Stimulated activated CD4-positive, alpha-beta T cell treated with anti-CD3 and anti-CD28 coated beads, TNF-alpha, amount 100 ng/mL, for 24 hours (primary cell): Measurements from ENCODE around the gene SLC9A3.

Experiments
- DNase-seq, 3 experiments: peaks; one replicate each; pipeline ENCODE4 v3.0.0-alpha.2; 2020; ENCODE audit warnings: low read depth in 3 of 3

The SLC9A3 gene

DNA sequence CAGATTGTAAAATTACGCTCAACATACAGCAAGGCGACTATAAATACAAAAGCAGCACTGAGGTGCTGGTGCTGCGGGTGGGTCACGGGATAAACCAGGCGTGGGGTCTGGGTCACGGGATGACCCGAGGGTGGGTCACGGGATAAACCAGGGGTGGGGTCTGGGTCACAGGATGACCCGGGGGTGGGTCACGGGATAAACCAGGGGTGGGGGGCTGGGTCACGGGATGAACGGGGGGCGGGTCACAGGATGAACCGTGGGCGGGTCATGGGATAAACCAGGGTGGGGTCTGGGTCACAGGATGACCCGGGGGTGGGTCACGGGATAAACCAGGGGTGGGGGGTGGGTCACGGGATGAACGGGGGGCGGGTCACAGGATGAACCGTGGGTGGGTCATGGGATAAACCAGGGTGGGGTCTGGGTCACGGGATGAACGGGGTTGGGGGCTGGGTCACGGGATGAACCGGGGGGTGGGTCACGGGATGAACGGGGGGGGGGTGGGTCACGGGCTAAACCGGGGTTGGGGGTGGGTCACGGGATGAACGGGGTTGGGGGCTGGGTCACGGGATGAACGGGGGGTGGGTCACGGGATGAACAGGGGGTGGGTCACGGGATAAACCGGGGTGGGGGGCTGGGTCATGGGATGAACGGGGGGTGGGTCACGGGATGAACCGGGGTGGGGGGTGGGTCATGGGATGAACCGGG, 30.2 kb upstream of the SLC9A3 start:
- no peak for DNase-seq

DNA sequence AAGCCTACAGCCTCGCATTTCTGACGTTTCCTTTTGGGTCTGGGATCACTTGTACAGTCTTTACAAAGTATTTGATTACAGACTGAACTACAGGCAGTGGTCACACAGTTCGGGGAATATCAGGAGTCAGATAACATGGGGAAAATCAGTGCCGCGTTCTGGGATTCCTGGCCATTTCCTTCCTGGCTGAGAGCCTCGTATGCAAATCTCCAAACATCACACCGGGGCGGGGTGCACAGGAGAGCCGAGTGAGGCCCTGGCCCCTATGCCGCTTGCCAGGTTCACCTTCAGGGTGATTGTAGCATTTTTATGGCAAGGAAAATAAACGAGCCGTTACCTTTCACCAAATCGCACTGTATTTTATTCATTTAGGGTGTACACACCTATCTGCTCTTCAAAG, 29.6 kb upstream of the SLC9A3 start:
- no peak for DNase-seq

DNA sequence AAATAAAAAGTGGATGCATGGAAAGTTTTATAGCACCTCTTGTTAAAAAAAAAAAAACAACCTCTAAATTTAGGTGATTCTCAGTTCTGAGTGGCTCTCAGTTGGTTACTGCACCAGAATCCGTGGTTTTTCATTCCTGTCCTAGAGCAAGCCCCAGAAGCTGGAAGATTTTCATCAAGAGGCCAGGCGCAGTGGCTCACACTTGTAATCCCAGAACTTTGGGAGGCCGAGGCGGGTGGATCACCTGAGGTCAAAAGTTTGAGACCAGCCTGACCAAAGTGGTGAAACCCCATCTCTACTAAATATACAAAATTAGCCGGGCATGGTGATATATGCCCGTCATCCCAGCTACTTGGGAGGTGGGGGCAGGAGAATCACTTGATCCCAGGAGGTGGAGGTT, 27.2 kb upstream of the SLC9A3 start:
- no peak for DNase-seq

DNA sequence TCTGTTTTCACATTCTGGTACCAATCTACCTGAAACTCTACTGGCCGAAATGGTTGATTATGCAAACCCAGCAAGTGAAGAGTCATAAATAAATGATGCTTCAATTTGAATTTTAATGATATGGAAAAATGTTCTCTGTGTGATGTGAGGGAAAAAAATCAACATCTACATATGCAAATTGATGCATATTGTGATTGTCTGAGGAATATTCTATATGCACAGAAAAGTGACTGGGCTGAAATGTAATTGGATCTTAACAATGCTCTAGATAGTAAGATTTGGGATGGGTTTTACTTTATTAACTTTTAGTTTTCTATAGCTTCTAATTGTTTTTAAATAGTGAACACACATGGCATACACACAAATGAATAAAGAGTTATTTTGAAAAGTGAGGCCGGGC, 25.0 kb upstream of the SLC9A3 start:
- no peak for DNase-seq

DNA sequence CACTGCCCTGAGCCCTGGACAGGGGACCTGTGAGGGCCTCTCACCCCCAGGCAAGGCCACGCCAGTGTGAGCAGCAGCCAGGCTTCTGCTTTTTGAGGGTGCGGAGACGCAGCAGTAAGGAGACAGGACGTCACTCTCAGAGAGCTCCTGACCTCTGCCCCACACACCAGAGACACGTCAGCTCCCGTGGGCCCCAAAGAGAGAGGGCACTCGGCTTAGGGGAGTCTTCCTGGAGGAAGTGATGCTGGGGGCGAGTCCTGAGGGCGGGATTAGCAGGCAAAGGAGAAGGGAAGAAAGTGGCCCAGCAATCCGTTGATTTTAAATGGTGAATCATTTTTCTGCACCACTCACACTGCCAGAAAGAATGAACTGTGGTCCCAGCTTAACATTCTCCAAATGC, 24.0 kb upstream of the SLC9A3 start:
- DNase-seq, result no peak

DNA sequence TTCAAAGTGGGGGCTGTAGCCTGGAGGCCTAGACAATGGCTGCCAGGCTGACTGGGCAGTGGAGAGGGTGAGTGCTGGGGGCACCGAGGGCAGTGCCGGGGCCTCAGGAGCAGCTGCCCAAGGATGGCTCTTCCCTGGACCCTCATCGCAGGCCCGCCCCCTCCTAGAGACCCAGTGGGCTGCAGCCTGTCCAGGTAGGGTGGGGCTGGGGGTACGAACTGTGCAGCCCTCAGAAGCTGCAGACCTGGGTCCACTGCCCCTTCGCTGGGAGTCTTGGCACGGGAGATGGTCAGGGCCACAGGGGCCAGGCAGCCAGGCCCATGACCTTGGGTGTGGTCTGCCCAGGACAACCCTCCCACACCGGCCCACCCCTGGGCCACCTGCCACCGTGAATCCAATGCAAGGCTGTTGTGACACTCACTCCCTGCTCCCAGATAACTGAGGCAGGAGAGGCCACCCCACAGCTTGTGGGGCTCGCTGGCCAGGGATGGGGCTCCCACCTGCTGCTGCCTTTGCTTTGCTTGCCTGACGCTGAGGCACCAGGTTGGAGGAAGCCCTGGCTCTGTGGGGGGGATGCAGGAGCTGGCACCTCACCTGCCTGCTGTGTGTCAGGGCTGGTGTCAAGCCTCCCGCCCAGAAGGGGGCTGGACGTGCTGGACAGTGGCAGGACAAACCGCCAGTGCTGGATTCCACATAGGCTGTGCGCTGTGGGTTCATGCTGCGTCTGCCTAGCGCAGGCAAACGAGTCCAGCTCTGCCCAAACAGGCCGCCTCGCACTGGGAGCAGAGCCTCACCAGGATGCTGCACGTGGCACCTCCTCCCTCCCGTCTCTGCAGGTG, 23.1 kb upstream of the SLC9A3 start:
- no peak for DNase-seq

DNA sequence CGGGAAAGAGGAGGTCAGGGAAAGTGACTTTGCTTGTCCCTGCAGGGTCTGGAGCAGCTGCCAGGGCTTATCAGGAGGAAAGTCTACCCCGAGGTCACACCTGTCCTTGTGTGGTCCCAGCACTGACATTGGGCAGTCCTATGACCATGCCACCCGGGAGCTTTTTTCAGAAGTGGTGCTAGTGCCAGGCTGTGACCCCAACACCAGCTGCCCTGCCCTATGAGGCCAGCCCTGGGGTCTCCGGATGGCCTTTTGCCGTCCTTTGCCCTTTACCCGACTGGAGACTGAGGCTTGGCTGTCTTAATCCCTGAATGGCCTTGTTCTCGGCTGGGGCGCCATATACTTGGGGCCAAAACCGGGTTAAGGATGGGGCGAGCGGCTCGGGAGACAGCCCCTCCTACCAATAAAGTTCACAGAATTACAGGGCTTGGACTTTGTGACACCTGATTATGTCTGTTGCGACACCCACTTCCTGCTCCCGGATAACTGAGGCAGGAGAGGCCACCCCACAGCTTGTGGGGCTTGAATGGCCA, 22.2 kb upstream of the SLC9A3 start:
- DNase-seq, result no peak

DNA sequence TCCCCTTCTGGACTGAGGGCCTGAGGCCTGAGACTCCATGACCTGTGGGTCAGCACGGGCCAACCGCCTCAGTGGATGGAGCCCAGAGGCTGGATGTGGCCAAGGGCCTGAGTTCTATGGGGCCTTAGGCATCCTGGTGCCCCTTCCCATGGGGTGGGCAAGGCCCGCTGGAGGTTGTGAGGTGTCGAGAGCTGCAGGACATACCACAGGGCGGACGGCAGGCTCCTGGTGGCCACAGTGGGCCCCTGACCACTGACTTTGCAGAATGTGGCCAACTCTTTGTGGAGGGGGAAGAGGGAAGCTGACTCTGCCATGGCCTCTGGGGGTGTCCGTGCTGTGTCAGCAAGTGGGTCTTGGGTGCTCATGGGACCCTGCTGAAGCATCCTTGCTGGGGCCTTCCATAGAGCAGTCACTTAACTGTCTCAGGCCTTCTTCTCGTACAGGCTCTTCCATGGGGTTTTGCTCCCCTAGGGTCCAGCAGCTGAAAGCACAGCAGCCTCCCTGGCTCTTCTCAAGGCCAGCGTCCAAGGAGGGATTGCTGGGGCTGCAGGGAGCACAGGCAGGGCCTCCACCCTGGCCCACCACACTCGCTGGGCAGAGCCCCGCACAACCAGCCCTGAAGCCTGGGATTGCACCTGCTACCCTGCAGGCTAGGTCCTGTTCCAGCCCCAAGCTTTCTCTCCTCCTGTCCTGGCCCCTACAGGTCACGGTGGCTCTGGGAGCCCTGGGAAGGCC, 21.6 kb upstream of the SLC9A3 start:
- DNase-seq, result no peak

DNA sequence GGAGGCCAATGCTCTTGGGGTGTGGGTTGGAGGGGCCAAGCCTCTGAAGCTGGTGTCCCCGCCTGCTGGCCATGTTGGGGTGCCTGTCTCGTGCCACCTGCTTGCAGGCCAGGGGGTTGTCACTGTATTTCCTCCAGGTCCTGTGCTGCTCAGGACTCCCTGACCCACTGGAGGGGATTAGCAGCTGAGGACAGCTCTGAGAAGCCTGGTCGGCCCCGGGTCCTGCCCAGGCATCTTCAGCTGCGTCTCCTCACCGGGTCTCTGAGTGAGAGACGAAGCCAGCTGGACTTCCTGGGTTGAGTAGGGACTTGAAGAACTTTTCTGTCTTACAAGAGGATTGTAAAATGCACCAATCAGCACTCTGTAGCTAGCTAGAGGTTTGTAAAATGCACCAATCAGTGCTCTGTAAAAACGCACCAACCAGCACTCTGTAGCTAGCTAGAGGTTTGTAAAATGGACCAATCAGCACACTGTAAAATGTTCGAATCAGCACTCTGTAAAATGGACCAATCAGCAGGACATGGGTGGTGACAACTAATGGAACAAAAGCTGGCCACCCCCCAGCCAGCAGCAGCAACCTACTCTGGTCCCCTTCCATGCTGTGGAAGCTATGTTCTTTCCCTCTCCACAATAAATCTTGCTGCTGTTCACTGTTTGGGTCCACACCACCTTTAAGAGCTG, 20.6 kb upstream of the SLC9A3 start:
- DNase-seq, result no peak

DNA sequence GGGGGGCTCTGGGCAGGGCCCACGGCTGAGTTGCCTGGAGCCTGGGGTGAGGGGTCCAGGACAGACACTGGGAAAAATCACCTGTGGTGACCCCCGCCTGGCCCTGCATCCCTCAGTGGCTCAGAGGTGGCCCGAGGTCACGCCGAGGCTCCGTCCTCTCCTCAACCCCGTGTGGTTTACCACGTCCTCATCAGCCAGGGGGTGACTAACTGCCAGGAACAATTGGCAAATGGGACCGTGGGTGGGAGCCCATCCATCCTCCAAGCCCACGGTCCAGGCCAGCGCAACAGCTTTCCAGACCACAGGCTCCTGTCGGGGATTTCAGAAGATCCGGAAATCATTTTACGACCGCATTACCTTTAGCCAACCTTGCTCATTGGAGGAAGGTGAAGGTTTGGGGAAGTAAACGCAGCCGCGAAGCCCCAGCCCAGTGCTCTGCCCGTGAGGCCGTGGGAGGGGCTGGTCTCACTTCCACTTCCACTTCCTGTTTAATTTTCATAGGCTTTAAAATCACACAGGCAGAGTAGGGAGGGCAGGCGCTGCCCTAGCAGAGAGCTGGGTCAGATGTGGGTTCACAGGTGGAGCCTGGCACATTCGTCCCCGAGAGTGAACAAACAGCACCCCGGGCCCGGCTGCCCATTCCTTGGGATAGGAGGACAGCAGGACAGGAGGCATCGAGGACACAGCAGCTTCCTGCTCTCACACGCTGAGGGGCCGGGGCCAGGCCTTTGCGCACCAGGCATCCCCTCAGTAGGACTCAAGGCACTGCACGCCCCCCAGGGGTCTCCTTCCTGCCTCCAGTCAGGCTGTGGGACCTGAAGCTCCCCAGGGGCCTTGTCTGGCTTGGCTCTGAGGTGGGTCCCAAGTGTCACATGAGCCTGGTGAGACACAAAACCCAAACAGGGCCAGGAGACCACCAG, 19.8 kb upstream of the SLC9A3 start:
- DNase-seq, result peak in 2 of 3 experiments; percentile 15 to 50

DNA sequence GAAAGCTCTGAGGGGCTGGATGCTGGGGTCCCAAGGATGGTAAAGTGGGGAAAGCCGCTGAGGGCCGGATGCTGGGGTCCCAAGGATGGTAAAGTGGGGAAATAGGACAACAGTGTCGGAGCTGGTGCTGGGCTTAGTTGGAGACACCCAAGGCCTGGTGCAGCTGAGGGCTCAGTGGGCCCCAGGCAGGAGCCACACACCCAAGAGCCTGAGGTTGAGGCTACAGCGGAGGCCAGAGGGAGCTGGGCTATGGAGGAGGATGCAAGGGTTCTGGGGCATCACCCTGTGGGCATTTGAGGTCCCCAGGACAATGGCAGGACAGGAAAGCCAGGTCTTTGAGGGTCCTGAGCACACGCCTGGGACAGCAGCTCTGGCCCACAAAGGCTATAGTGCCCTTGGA, 19.1 kb upstream of the SLC9A3 start:
- DNase-seq, result no peak

DNA sequence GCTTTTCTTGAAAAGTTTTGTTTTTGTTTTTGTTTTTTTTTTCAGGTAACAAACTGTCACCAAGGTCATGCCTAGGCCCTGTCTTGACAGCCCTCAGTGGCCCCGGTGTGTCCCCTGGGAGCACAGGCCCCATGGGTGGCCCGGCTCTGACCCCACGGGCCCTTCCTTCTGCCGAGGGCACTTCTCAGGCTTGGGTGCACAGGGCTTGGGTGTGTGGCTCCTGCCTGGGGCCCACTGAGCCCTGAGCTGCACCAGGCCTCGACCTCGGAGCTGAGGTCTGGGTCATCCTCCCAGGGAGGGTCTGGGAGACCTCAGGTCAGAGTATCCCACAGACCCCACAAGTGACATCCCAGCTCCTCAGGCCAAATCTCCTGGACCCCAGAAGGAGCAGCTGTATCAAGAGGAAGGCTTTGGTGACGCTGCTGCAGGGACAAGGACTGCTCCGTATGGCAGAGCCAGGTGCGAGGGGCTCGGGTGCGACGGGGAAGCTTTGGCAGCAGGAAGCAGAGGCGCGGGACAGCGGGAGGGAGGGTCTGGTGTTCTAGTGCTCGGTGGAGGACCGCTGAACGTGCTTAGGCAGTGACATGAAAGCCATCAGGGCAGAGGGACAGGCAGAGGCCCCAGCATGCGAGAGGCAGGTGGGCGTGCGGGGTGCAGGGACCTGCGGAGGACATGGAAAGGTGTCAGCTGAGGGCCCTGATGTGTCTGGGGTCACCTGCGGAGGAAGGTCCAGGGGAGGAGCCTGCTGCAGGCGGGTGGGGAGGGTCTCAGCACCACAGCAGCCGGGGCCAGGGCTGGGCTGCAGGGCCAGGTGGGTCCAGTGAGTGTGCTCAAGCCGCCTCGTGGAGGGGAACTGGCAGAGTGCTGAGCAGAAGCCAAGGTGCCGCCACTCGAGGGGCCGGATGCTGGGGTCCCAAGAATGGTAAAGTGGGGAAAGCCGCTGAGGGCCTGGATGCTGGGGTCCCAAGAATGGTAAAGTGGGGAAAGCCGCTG, 18.4 kb upstream of the SLC9A3 start:
- DNase-seq, result no peak

DNA sequence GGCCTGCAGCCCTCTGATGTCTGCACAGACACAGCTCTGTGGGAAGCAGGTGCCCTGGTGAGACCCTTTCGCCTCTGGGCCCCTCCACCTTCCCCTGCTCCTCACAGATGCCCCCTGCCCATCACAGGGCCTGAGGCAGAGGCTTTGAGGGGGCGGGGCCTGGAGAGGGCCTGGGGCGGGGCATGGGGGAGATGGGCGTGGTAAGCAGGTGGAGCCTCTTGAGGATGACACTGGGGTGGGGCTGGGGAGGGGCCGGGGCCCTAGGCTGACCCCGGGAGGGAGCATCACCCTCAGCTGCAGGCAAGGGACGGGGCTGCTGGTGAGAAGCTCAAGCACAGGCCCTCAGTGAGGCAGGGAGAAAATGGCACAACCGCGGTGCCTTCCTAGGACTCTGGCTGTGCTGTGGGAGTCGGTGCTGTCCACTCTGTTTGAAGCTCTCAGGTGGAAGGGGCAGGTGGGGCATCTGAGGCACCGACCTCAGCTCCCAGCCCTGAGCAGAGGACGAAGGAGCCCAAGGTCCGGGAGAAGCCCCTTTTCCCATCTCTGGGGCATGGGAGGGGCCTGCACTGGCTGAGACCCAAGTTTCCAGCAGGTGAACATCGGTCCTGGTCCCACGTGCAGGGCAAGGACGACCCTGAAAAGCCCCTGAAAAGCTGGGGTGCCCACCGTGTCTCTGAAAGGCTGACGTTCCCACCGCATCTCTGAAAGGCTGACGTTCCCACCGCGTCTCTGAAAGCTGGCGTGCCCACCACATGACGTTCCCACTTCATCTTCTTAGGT, 17.5 kb upstream of the SLC9A3 start:
- no peak for DNase-seq

DNA sequence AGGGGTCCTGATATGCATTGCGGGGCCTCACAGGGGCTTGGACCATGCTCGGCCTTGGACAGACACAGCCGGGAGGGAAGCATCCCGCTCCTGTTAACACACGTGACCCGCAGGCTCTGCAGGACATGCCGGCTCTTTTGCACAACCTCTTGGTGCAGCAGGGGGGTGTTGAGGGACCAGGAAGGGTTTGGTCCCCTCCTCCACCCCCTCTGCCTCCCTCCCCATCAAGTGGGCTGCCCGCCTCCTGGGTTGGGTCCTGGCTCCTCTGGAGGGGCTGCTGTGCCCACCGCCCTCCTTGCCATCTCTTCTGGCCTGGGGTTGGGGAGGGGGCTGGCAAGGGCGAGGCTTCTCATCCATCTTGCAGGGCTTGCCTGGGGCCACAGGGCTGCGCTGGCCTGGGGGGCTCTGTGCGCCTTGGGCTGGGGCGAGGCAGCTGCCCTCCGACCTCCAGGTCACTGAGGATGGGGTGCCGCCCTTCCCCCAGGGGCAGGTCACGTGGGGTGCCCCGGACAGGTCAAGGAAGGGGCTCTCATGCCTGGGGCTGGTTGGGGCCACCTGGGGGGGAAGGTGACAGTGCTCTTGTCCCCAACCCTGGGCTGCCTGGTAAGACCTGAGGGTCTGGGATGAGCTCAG, 16.8 kb upstream of the SLC9A3 start:
- no peak for DNase-seq

DNA sequence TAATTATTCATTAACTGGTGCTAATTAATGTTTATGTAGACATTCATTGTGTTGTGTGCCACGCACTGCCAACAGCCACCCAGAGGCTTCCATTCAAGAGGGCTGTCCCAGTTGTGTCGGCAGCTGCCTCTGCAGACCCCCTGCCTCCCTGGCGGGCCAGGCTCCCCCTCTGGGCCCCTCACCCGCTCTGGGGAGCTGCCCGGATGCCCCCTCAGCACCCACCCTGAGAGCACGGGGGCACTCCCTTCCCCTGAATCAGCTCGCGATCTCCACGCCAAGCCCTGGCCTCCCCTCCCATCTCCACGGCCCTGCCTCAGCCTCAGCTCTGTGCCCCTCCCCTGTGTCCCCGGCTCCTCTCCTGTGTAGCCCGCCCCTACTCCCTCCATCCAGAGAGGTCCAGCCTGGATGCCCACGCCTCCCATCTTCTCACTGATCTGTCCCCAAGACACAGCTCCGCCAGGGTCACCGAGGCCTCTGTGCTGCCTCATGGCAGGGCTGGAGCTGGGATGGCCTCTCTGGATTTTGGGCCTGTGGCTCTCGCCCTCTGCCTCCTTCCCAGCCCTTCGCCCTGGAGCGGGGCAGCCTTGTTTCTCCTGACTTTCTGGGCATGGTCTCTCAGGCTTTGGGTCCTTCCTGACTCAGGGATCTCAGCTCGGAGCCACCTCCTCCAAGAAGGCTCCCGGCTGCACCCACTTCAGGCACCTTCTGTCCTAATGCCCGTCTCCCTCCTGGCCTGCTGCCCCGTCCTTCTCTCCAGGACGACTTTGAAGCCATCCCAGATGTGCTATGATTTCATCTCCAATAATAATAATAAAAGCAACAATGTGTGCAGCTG, 16.0 kb upstream of the SLC9A3 start:
- no peak for DNase-seq

DNA sequence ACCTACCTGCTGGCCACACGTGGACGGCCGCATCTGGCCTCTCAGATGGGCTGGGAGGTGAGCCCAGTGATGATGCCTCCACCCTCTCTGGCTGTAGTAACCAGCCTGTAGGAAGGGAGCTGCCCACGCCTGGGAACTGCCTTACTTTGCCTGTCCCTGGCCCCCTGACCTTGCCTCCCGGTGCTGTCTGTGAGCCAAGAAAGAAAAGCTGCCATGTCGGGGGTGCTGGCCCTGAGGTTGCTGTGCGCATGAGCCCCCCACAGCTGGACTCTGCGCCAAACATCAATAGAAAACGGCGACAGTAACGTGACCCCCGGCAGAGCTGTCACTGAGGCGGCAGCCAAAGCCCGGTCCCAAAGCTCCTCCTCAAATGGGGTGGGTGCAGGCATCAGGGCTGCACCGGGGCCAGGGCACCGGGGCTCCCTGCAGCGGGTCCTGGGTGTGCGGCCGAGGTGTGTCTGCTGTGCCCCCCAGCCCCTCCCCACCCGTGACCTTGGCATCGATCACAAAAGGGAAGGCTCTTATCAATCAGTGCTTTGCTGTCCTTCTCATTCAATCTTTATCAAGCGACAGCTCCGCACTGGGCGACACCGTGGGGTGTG, 15.3 kb upstream of the SLC9A3 start:
- DNase-seq, result no peak
